GM12878 (cell line): Measurements from ENCODE around the gene SLC15A3. TPM values are rescaled to one million over a fixed set of nuclear protein-coding genes. Genes with fewer than 3 reads are reported as not detected.
A peak's percentile ranks its signal among the peaks of the same experiment; 100 is the strongest.

Experiments
- ATAC-seq: fragments of 200-7000 bp; cut with Tn5 transposase; 3 replicates; pipeline ENCODE4 v1.9.1; 2020; ENCODE audit warnings: mild to moderate bottlenecking, moderate library complexity
- BruUV-seq: library from RNA; stranded (reverse); fragments of 400-500 nt; replicated peaks from 2 replicates; lab custom pipeline; 2021; lab: Mats Ljungman, UMichigan
- CTCF ChIA-PET: fragments of 300-600 bp; sonication (Branson Sonifier 250); formaldehyde crosslinking; extraction: SDS; loops from one replicate; lab custom pipeline; 2021; ENCODE audit warnings: inconsistent platforms; lab: Yijun Ruan, JAX
- POLR2A ChIA-PET: fragments of 350-600 bp; formaldehyde crosslinking; extraction: SDS; loops from one replicate; lab custom pipeline; 2021; ENCODE audit warnings: inconsistent platforms; lab: Charles Lee
- RAD21 ChIA-PET: fragments of 300-600 bp; sonication (Branson Sonifier 250); formaldehyde crosslinking; loops from one replicate; lab custom pipeline; 2023; ENCODE audit warnings: antibody characterized with exemption; ENCODE audit not compliant: unreplicated experiment; lab: Charles Lee
- SMC1A ChIA-PET: fragments of 300-600 bp; sonication (Branson Sonifier 250); formaldehyde crosslinking; loops from one replicate; lab custom pipeline; 2023; ENCODE audit not compliant: unreplicated experiment, uncharacterized antibody; lab: Charles Lee
- DNase-seq: peaks from one replicate; pipeline ENCODE4 v3.0.0-alpha.2; 2011; ENCODE audit warnings: low read depth, low spot score
- FAIRE-seq: peaks from 3 replicates; lab custom pipeline; 2011; peaks lifted over from hg19 to GRCh38; lab: Jason Lieb, UNC
- H2AFZ ChIP-seq: 2 replicates; pipeline ENCODE4 v1.6.0; 2011; ENCODE audit warnings: low read depth, low read length, control low read depth; ENCODE audit not compliant: control insufficient read depth
- H3K27ac ChIP-seq: 2 replicates; pipeline ENCODE4 v1.5.1; 2011; ENCODE audit warnings: control low read depth; ENCODE audit not compliant: control insufficient read depth, insufficient read depth
- H3K27me3 ChIP-seq, 2 experiments: replicated peaks in 1 of 2; 2 replicates each; pipeline versions ENCODE4 v1.6.0 to v1.6.1; 2011; ENCODE audit warnings: low read length in 1 of 2; ENCODE audit not compliant: control insufficient read depth in 2 of 2, insufficient read depth in 2 of 2
- H3K36me3 ChIP-seq, 2 experiments: 2 replicates each; pipeline ENCODE4 v1.5.1; 2011; ENCODE audit warnings: low read length in 1 of 2; ENCODE audit not compliant: control insufficient read depth in 2 of 2, insufficient read depth in 2 of 2
- H3K4me1 ChIP-seq: 2 replicates; pipeline ENCODE4 v1.6.1; 2011; ENCODE audit warnings: mild to moderate bottlenecking, low read length, moderate library complexity, mixed read lengths; ENCODE audit not compliant: control insufficient read depth, insufficient read depth
- H3K4me2 ChIP-seq: 2 replicates; pipeline ENCODE4 v1.6.0; 2011; ENCODE audit warnings: control low read depth; ENCODE audit not compliant: control insufficient read depth, insufficient read depth
- H3K4me3 ChIP-seq: fragments of 200-600 bp; sonication (generic); 2 replicates; pipeline ENCODE4 v1.5.1; 2016
- H3K79me2 ChIP-seq: 2 replicates; pipeline ENCODE4 v1.6.0; 2011; ENCODE audit warnings: low read length; ENCODE audit not compliant: control insufficient read depth, insufficient read depth
- H3K9ac ChIP-seq: 2 replicates; pipeline ENCODE4 v1.8.0; 2011; ENCODE audit warnings: low read length, control low read depth, mixed read lengths; ENCODE audit not compliant: control insufficient read depth, insufficient read depth
- H3K9me3 ChIP-seq: replicated peaks from 3 replicates; pipeline ENCODE4 v1.5.1; 2011; ENCODE audit warnings: mild to moderate bottlenecking, low read length; ENCODE audit not compliant: control insufficient read depth, insufficient read depth
- H4K20me1 ChIP-seq: 2 replicates; pipeline ENCODE4 v1.6.0; 2011; ENCODE audit not compliant: control insufficient read depth, insufficient read depth
- CEBPB ChIP-seq, 2 experiments: fragments of 150-350 bp in 1 of 2; IDR thresholded peaks; 2 replicates each; pipeline ENCODE4 v1.6.1; 2012 to 2014; ENCODE audit warnings: low read depth in 2 of 2, low read length in 2 of 2, borderline replicate concordance in 1 of 2, inconsistent platforms in 1 of 2
- KAT2A ChIP-seq: conservative IDR thresholded peaks from 2 replicates; pipeline ENCODE4 v1.6.1; 2011; ENCODE audit warnings: low read depth, low read length; ENCODE audit not compliant: control insufficient read depth
- MTA3 ChIP-seq: IDR thresholded peaks from 2 replicates; pipeline ENCODE4 v1.6.1; 2012; ENCODE audit warnings: low read length, inconsistent platforms, borderline replicate concordance
- RAD21 ChIP-seq: IDR thresholded peaks from 2 replicates; pipeline ENCODE4 v1.6.1; 2011; ENCODE audit warnings: mild to moderate bottlenecking, low read depth, low read length, moderate library complexity; ENCODE audit not compliant: insufficient read depth
- RUNX3 ChIP-seq: IDR thresholded peaks from 2 replicates; pipeline ENCODE4 v1.6.1; 2012; ENCODE audit warnings: low read length, inconsistent platforms
- SMC3 ChIP-seq: IDR thresholded peaks from 2 replicates; pipeline ENCODE4 v1.6.1; 2011; ENCODE audit warnings: low read length, improper control_type of control experiment, borderline replicate concordance
- TARDBP ChIP-seq: IDR thresholded peaks from 2 replicates; pipeline ENCODE4 v1.6.1; 2016; ENCODE audit warnings: borderline replicate concordance
- ZBTB4 ChIP-seq: fragments of 450-650 bp; formaldehyde crosslinking; IDR thresholded peaks from 2 replicates; pipeline ENCODE4 v1.4.0; 2022; ENCODE audit warnings: mild to moderate bottlenecking, moderate library complexity
- WGBS: methylation state at CpG from one replicate; pipeline ENCODE4 v1.1.6; 2016; ENCODE audit warnings: low lambda C conversion rate; ENCODE audit not compliant: insufficient replicate concordance, insufficient coverage; ENCODE audit errors: missing lambda C conversion rate; 5-methylcytosine and 5-hydroxymethylcytosine counted together
- in situ Hi-C: fragments of 300-500 bp; cut with MboI; formaldehyde crosslinking; loops from 9 replicates; pipeline ENCODE4 v1.14.3; 2018; ENCODE audit warnings: mixed read lengths
- intact Hi-C: fragments of 100-400 bp; cut with micrococcal nuclease; formaldehyde crosslinking; loops from one replicate; pipeline ENCODE4 v1.14.2; 2022; ENCODE audit not compliant: unreplicated experiment
- polyA plus RNA-seq, 11 experiments: library from polyadenylated mRNA; depleted of rRNA in 4 of 11; unstranded in 6 of 11; stranded (reverse) in 5 of 11; fragments of >200 nt; fragmentation: Nextera tagmentation in 4 of 11; fragmentation: Illumina TruSeq in 1 of 11; extraction: Ambion mirVana in 4 of 11; extraction: Trizol in 1 of 11; gene quantifications; 1 replicate in 1 of 11; 2 replicates in 10 of 11; pipeline versions ENCODE4 v1.2.1 to v1.2.3, GENCODE V29; 2011 to 2016; ENCODE audit warnings: inconsistent platforms in 2 of 11, missing spikeins in 2 of 11, low read depth in 1 of 11
- total RNA-seq, 4 experiments: library from RNA; depleted of rRNA in 3 of 4; stranded (reverse); fragments of >200 nt in 3 of 4; fragmentation: Illumina TruSeq in 1 of 4; extraction: Trizol in 1 of 4; gene quantifications; 2 replicates each; pipeline versions ENCODE4 v1.2.1 to v1.2.3, GENCODE V29; 2013 to 2021
- TF ChIP-seq, protein P1 (sequence below): IDR thresholded peaks from 2 replicates; pipeline ENCODE4 v1.6.1; 2011; ENCODE audit warnings: borderline replicate concordance, low read depth, mild to moderate bottlenecking, moderate library complexity, mixed read lengths, low read length; ENCODE audit not compliant: insufficient read depth; ENCODE audit errors: extremely low read length

SLC15A3 gene
- total and polyA plus RNA-seq, 10 of the 15 experiments (the other 5 are each of a cell fraction or from before 2014, with no cell fraction given), result 17.7 to 102 (median 55.8) TPM

- TF ChIP-seq RUNX3 (no peak), SMC3 (no peak), CEBPB (IDR thresholded peaks at IDR 0.05; ENCODE audit: borderline replicate concordance in 1 of 2, low read depth in 2 of 2, low read length in 2 of 2) (no peak), KAT2A (no peak), TARDBP (no peak), RAD21 (no peak), ZBTB4 (CRISPR knock-in tag) (no peak), MTA3 (no peak)
- TF ChIP-seq, protein P1, sequence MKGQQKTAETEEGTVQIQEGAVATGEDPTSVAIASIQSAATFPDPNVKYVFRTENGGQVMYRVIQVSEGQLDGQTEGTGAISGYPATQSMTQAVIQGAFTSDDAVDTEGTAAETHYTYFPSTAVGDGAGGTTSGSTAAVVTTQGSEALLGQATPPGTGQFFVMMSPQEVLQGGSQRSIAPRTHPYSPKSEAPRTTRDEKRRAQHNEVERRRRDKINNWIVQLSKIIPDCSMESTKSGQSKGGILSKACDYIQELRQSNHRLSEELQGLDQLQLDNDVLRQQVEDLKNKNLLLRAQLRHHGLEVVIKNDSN, result no peak
- Histone ChIP-seq H3K36me3 (no peaks in the 10 kb centered on the region), H3K27ac (no peak overlapping the region), H3K27me3 (no peaks in the 10 kb centered on the region), H3K4me2 (peak overlapping the region; percentile 46), H3K4me1 (peaks cover 10% of the 10 kb centered on the region; the same call in 1 of the 2 replicates), H3K79me2 (no peaks in the 10 kb centered on the region), H2AFZ (no peak overlapping the region; the same call in 1 of the 2 replicates), H4K20me1 (no peaks in the 10 kb centered on the region), H3K9ac (no peak overlapping the region), H3K9me3 (no peaks in the 10 kb centered on the region), H3K4me3 (no peak overlapping the region)
- ATAC-seq (peak; percentile 79), FAIRE-seq (peak; percentile 18), DNase-seq (no peak)
- intact Hi-C loops (no loop called here), in situ Hi-C loops (no loop called here)
- BruUV-seq, result no TSS peak
- SMC1A ChIA-PET, result no interaction called here
- CTCF ChIA-PET, result interaction anchor here (1.5 kb wide), 1 partner anchor 140 kb away, joined by 5 read pairs; no protein-coding TSS in a partner anchor
- 26% methylated on average over 12 of the region's 12 CpGs for WGBS
- POLR2A ChIA-PET, result interaction anchor here (2.0 kb wide), 1 partner anchor 52 kb away, joined by 5 read pairs; no protein-coding TSS in a partner anchor
- RAD21 ChIA-PET, result interaction anchor here (1.1 kb wide), 1 partner anchor 72 kb away, joined by 3 read pairs; no protein-coding TSS in a partner anchor
Measured at GRCh38 chr11:60989093-60989650, 37.2 kb upstream of the SLC15A3 start.
